ENCODE data around the gene ACSL6.
"Not testable (repeated sequence)": the region's sequence is repeated elsewhere in the genome, so short reads cannot be mapped to it uniquely, and the experiment has no call there.

ACSL6 gene

GRCh38 chr5:131914472-131914871, 97.0 kb downstream of the ACSL6 start:
- TF ChIP-seq CTCF (IDR thresholded peaks at IDR 0.05; ENCODE audit: control insufficient read depth, extremely low read depth, insufficient read depth) = no peak
- no peak overlapping the region for H3K4me3 ChIP-seq (ENCODE audit: low read depth, low read length)
- no peak for DNase-seq (ENCODE audit: low read depth)

GRCh38 chr5:131913603-131914002, 97.9 kb downstream of the ACSL6 start:
- no peak overlapping the region for H3K4me3 ChIP-seq (ENCODE audit: low read depth, low read length)
- no peak for TF ChIP-seq CTCF (IDR thresholded peaks at IDR 0.05; ENCODE audit: control insufficient read depth, extremely low read depth, insufficient read depth)
- DNase-seq (ENCODE audit: low read depth) = no peak

GRCh38 chr5:131906668-131907067, 104.8 kb downstream of the ACSL6 start:
- DNase-seq (ENCODE audit: low read depth) = no peak
- H3K4me3 ChIP-seq (ENCODE audit: low read depth, low read length) = no peak overlapping the region
- no peak for TF ChIP-seq CTCF (IDR thresholded peaks at IDR 0.05; ENCODE audit: control insufficient read depth, extremely low read depth, insufficient read depth)

GRCh38 chr5:131902266-131902665, 109.2 kb downstream of the ACSL6 start:
- not testable (repeated sequence) for H3K4me3 ChIP-seq (ENCODE audit: low read depth, low read length); DNase-seq (ENCODE audit: low read depth)

All from LNCaP clone FGC (cell line).